Inflammatory macrophage treated with lipopolysaccharide for 4 hours (primary cell): ENCODE results near the gene PDZRN3.

ENCODE experiments used
- DNase-seq: peaks from one replicate; pipeline ENCODE4 v3.0.0-alpha.2; 2020

The PDZRN3 gene

DNA sequence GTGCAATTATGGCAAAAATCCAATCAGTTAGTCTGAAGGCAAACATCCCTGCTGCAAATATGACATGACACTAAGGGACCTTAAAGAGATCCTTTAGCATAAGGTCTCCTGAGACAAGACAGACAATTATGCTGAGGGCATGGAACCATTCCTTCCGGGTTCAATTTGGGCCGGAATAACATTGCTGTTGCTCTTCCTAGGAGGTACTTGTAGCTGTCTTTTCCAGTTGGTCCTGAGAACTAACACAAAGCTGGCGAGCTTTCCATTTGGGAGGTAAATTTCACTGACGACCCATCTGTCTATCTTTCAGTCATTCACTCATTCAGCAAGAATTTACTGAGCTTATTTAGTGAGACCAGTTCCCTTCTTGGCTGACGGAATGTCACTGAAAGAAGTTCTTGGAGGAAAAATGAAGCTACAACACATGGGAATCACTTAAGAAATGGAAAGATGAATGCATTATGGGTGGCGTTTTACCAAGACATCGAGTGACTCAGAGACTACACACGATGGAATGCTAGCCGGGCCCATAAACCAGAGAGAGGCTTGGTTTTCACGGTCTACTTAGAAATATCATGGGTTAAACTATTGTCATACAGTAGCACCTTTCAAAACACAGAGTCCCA is 215.5 kb downstream of the PDZRN3 start:
- no peak for DNase-seq

DNA sequence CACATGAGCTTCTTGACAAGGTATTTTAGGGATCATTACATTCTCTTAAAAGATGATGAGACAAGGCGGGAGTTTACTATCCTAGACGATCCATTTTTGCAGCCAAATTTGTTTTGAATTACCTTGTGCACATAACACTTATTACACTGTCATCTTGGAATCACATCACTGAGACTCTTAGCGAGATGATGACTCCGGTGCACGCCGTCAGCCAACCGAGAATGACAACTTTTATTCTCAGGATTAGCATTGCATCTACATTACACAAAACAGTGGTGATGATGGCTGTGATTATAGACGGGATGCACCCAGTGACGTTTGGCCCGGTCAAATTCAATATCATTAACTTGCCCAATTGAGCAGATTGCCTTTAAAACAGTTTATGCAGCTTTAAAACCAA is 216.1 kb downstream of the PDZRN3 start:
- no peak for DNase-seq

DNA sequence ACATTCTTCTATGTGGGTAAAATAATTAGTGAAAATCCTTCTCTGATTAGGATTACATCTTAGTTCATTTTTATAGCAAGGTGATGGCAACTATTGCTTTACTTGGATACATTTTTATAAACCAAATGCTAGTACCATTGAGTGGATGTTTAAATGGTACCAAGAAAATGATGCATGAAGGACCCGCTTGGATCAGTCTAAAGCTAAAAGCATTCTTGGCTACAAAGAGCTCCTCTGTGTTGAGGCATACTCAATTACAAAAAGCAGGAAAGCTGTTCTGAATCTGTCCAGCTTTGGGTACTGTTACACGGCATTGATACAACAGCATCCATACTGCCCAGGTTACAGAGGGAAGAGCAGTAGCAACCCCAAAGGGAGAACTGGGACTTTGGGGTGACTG is 217.2 kb downstream of the PDZRN3 start:
- no peak for DNase-seq

DNA sequence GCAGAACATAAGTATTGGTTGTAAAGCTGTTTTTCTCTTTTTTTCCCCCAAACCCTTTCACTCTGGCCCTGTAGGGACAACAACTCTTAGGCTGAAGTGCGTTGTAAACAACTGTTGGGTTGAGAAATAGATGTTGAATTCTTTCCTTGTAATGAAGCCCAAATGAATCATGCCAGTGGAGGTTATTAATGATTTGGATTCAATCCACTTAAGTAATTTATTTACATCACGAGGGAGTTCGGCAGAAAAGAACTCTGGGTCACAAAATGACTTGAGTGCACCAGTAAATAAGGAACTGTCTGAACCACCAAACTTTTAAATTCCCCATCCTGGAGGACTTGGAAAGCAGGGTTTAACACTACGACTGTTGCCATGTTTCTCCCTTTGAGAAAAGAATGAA is 218.9 kb downstream of the PDZRN3 start:
- no peak for DNase-seq

DNA sequence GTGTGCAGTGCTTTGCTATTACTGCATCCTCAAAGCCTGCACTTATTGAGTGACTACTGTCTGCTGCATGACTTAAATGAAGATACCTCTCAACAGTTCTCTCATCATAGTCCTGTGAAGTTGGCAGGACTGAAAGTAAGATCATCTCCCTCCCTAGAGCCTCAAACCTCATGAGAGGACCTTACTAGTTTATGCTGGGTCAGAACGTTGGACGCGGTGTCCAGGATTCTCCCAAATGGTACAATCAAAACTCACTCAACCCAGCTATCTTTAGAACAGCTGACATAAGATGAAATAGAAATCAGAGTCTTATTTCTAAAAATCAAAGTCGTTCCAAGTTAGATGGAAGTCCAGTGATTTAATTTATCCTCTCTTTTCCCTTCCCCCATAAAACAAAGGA is 219.7 kb downstream of the PDZRN3 start:
- DNase-seq, result no peak

DNA sequence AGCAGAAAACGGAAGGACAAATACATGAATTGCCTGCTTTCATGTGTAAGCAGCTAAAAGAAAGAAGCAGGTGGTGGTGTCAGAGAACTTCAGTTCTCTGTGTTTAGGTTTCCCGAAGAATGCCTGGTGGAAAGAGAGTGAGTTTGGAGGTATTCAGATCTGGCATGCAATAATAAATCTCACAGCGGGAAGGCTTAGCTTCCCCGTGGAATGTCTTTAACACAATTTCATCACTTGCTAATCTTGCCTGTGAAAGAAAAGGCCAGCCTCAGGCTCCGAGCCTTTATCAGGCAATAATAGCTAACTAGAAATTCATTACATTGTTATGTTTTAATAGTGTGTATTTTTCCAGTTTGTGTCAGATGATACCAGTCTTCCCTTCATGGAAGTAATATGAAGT is 220.3 kb downstream of the PDZRN3 start:
- no peak for DNase-seq

DNA sequence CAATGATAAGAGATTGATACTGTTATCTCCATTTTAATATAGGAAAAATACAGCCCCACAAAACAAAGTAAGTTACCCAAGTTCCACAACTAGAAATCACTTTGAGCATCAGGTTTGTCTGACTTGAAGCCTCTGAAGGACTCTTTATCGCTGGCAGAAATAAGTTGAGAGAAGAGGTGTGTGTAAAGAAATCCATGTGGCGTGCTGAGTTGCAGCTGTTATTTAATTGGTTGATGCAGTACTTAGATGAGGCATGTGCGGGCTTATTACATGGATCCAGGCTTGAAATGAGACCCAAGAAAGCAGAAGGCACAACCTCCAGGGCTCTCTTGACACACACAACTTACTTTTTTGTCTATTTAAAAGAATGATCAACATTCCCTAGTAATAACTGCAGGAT is 221.3 kb downstream of the PDZRN3 start:
- no peak for DNase-seq

DNA sequence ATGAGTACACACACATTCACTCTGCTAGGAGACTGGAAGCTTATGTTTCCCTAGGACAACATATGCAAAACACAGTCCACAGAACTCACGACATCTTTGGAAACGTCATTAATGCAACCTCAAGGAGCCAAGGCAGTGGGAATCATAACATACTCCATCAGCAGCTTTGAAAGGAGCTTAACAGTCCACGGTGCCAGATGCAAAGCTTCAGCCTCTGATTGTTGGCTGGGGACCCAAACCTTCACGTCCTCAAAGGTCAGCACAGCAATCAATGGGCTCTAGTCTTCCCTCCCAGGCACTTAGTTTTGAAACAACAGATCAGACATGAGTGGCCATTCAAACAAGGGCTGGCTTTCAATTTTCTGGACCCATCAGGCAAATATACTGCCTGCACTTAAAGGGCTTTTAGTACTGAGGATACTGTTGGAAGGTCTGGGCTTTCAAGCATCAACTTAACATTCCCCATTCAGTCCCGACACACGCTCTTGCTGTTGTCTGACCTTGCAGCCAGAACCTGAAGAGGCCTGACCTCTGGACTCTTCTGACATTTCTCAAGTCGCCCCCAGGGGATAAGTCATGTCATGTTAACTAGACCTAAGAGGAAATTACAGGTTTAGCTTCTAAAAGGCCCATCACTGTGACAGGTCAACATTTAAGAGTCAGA is 223.0 kb downstream of the PDZRN3 start:
- no peak for DNase-seq

DNA sequence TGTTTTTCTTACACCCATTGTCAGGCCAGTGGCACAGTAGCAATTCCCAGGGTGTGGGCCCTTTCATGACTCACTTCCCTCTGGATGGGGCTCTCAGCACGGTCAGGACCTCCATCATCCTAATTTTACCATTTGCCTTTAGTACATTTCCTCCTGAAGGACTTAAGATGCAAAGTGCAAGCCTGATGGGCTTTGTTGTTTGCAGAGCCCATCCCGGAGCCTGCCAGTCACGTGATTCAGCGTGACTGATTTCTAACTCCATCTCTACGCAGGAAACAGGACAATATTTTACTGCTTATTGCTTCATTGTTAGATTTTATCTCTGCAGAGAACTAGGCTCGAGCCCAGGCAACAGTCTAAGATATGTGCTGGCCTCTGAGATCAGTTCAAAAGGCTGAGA is 223.7 kb downstream of the PDZRN3 start:
- DNase-seq, result no peak

DNA sequence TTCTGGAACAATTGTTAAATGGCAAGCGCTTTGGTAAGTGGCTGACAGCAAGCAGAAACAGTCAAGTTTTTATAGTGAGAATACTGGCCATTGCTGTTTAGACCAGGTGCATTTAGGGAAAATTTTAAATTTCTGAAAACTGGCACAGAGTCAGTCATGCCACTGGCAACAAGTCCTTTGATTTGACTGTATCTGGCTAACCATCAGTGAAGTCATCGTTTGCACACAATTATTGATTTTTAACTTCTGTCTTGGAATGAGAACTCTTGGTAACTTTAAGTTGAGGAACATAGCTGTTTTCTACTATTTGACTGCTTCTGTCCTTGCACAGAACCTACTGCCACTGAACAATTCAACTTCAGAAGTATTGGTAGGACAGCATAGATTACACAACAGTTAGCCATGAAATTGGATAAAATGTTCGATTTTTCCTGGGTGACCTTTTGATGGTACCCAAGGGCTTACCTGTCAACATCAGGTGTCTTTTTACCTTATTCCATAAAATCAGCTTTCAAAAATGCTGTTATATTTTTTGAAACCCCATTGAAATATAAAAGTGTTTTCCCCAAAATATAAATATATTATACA is 225.0 kb downstream of the PDZRN3 start:
- DNase-seq, result no peak

DNA sequence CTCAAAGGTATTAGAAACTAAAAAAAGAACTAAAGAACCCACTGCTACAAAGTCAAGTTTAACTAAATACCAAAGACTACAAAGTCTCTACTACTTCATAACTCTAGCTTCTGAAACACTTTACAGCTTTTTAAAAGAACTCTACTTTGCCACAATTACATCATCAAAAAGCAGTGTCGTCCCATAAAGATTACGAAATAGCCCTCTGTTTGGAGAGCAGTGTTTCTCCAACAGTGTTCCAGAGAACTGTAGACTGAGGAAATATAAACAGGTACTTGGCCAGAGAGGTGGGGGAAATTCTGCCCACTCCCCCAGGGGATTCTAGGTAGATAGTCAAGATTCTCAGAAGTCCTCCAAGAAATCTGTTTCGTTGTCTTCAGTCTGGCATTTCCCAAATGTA is 225.6 kb downstream of the PDZRN3 start:
- DNase-seq, result no peak

DNA sequence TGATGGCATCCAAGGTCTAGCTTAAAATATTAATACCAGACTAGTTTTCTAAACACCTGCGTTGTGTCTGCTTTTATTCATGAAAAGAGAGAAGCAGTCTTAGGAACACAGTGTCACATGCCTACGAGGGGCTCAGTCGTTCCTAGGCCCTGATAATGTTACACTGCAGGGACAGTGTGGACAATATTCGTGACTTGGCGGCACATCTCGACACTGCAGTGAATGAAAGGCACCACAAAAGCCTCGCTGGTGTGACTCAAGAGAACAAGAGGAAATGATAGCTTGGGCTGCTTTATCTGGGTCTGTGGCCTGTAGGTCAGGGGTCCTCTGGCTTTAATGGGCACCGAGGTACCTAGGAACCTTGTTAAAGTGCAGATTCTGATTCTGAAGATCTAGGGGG is 226.7 kb downstream of the PDZRN3 start:
- no peak for DNase-seq

DNA sequence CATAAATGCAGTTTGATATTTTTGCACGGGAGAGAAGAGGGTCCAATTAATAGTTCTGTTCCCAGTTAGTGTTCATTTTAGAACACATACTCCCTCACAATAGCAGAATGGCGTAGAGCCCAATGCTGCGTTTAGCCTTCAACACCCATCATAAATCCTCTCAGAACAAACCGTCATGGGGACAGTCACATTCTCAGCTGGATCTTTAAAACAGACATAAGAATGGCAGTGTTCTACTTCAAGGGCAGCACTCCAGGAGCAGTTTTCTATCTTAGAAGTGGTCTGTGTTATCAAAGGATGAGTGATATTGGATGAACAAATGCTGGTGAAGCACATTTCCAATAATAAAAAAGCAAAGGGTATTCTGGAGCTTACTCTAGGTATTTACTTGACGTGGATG is 230.5 kb downstream of the PDZRN3 start:
- DNase-seq, result no peak

DNA sequence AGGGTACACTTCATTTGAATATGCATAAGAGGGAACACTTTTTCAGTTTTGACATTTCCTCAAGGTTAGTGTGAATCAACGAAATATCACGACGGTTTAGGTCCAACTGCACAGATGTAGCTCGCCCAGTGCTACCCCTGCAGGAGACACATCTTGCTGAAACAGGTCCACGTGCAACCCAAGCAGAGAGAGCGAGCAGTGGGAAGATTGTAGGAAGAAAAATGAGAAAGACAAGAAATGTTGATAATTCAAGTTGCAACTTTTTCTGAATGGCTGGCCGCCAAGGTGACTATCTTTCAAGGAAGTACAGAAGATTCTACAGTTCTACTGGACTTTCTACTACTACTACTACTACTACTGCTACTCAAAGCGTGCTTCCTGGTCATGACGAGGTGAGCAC is 231.7 kb downstream of the PDZRN3 start:
- no peak for DNase-seq

DNA sequence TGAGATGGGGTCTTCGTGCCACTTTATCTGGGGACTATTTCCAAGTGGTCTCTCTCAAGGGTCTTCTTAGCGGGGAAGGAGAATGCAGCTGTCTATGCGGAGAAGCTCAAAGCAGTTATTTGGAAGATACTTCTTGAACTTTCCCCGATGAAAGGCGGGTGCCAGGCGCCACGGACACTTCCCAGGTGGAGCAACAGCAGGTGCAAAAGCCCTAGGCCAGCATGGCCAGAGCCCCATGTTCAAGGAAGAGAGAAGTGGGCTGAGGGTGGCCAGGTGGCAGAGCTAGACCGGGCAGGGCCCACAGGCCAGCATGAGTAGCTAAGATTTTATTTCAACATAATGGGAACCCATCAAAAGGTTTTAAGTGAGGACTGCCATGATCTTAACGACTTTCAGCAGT is 232.8 kb downstream of the PDZRN3 start:
- no peak for DNase-seq

DNA sequence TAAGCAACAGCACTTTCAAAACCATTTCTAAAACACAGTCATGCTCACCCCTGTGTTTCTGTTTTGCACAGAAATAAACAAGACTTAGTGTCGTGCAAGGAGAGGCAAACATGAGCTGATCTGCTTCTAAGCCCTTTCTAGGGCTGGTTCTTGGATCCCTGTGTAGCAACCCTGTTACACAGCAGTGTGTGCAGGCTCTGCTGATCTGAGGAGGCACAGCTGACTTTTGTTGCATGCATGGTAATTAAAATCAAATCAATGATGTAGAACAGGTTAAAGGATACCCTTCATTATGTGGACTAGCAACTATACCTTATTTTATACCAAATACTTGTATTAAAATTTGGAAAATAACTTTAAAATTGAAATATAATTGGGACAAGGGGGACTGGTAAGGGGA is 234.8 kb downstream of the PDZRN3 start:
- DNase-seq, result no peak

DNA sequence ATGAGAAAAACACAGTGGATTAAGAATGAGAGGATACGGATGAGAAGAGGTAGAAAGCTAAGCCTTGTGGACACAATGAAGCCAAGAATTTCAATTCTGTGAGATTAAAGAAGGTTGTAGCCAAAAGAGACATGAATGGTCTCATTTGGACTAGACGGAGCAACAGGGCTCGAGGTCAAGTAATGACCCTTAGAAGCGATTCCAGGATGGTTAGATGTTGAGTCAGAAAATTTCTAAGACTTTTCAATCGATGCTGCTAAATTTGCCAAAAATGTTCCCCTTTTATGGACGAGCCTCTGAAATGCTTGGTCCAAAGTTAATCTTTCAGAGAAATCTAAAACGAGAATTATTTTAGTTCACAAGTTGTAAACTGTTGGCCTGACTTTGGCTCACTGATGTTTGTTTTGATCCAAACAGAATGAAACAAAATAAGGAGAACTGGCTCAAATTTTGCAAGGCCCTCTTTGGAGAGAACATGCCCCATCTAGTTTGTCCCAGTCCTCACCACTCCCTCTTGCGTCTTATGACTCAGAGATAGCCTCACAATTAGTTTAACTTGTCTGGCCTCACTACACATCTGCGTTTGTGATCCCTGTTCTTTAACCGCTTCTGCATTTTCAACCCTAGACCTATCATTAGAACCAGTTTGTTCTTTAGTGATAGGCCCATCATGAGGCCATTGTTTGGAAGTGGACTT is 235.5 kb downstream of the PDZRN3 start:
- DNase-seq, result no peak

DNA sequence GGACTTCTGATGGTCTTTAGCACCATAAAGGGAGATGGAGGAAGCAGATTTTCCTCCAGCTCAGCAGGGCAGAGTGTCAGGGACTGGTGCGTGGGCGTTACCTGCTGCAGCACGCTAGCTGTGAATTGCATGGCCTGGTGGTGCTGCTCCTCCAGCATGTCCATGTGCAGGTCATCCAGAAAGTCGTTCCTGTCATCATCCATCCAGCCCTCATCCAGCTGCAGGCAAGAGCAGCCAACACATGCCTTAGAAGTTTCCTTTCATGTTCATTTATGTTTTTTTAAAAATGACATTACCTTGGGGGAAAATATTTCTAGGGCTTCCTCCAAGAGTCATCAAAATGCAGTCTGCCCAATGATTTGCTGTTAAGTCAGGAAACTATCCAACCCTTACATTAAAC is 239.2 kb downstream of the PDZRN3 start:
- no peak for DNase-seq

DNA sequence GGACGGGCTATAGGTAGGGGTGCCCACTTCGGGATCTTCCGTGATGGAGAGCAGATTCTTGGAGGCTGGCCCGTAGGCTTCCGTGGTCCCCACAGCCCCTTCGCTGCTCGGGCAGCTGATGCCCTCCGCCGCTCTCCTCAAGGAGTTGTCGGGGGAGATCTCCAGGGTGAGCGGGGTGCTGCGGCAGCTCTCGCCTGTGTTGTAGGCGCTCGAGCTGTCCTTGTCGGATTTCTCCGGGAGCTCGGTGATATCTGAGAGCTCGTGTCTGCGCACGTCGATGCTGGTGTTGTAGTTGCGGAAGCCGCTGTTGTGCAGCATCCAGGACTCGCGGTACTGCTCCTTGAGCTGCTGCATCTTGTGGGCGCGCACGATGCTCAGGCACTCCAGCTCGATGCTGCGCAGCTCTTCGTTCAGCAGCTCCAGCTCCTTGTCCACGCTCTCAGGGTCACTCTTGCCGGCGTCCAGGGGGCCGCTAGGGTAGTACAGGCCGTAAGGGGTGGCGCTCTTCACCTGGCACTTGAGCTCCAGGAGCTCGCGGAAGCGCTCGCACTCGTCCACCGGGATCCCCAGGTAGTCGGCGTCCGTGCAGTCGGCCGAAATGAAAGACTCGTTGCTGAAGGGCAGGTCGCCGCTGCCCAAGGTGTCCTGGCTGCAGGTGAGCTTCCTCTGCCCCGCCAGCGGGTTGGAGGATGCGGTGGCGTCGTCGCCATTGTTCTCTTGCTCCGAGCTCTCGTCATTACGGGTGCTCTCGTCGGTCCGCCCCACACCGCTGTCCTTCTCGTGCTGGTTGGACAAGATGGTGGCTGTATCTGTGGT is 240.4 kb downstream of the PDZRN3 start:
- no peak for DNase-seq

DNA sequence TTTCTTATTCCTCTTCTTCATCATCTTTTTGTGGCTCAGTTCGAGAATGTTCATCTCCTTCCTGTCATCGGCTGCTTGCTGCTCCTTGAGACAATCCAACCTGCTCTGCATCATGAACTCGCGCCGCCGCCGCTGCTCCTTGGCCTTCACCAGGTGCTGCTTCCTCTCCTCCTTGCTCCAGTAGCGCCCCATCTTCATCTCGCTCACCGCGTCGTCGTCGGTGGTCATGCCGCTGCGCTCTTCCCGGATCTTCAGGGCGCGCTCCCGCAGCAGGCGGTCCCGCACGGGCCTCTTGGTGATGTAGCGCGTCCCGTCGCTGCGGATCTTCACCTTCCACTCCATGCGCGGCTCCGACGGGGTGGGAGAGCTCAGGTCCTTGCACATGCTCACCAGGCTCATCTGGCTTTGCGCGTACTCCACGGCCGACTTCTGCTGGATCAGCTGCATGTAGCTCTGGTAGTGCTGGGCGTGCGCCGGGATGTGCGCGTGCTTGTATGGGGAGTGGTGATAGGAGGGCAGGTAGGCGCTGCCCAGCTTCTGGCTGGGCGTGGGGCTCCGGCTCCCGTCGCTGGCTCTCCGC is 241.2 kb downstream of the PDZRN3 start:
- DNase-seq, result no peak

DNA sequence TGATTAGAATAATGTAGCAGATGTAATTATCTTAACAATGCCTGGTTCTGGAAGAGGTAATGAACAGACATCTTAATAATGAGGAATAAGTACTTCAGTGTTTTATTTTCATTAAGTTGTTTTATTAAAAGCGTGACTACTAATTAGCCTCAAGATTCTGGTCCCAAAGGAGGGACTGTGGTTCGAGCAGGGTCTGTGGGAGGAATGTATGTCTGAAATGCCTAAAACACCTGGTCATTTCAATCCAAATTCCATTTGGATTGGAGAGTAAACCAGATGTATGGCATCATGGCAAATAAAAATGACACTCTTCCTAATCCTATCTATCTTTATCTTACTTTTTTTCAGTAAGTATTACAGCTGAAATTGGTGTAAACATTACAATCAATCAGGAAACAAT is 243.2 kb downstream of the PDZRN3 start:
- no peak for DNase-seq

DNA sequence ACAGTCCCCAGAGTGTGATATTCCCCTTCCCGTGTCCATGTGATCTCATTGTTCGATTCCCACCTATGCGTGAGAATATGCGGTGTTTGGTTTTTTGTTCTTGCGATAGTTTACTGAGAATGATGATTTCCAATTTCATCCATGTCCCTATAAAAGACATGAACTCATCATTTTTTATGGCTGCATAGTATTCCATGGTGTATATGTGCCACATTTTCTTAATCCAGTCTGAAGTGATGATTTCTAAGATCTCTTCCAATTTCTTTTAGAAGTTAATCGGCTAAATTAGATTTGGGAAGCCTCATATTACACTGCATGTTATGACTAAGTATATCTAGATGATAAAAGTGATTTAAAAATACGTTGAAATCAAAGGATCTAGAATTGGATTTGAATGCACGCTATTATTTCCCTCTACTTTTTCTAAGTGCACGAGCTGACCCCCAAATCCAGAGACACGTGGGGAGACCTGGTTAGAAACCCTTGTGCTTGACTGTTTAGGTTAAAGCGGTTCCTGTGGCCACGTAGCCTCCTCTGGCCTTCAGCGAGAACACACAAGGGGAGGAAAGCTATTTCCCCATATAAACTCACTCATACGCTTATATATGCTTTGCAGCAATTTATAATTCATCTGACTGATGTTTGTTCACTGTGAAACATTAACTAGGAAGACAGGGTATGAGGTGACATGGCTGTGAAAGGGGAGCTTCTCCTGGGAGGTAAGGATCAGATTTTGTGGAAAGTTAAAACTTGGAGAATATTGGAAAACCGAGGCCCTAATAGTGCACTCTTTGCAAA is 243.8 kb downstream of the PDZRN3 start:
- no peak for DNase-seq
